Measurements from ENCODE around the gene ATP11B.

- TF ChIP-seq CTCF (IDR thresholded peaks at IDR 0.05; ENCODE audit: insufficient read depth, low read length, poor library complexity, severe bottlenecking) (no peak), EZH2phosphoT487 (conservative IDR thresholded peaks at IDR 0.05; ENCODE audit: low read length) (no peak)
These were observed 103.2 kb downstream of the ATP11B start for GRCh38 chr3:182896553-182896952.
